GM18868 (cell line): Measurements from ENCODE around the gene FAF1.
"Not testable (repeated sequence)": the region's sequence is repeated elsewhere in the genome, so short reads cannot be mapped to it uniquely, and the experiment has no call there.

Source experiments
- ATAC-seq: cut with Tn5 transposase; IDR thresholded peaks from one replicate; pipeline ENCODE4 v1.9.1; 2021; ENCODE audit warnings: mild to moderate bottlenecking, moderate library complexity; ENCODE audit not compliant: unreplicated experiment

Gene FAF1

GRCh38 chr1:50858761-50859160 lies 101.3 kb downstream of the FAF1 start:
- no peak for ATAC-seq

- ATAC-seq = no peak
Observed at GRCh38 chr1:50857702-50858101, 102.4 kb downstream of the FAF1 start.

DNA sequence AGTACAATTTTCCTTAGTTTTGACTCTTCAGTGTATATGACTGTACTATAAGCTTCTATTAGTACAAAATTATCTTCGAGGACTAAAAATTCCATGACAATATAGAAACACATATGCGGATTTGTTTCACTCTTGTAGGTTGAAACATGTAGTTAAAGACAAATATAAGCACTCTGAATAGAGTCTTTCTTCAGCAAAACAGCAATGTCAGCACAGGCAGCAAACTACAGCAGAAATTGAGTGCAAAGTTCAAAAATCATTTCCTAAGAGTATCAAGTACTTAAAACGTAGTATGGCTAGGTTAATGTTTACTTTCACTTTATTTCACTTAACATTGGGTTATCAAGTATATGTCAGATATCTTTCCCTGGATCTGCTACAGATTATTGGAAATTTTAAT lies 106.7 kb downstream of the FAF1 start:
- no peak for ATAC-seq

DNA sequence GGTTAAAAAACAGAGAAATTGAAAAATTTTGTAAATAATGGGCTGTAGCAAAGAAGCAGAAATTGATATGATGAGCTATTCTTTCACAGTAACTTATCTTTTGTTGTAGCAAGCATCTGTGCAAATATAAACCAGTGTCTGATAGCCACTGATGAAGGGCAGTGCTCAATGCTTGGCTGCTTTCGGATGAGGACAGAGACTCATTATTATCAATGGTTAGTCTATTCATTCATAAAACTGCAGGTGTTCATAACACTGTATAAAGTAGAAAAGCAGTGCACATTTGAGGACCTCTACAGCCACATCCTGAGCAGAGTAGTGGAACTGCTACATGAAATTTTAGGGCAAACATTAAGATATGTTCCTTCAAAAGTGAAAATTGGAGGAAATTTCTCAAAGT lies 107.2 kb downstream of the FAF1 start:
- ATAC-seq = no peak

GRCh38 chr1:50851466-50851865 lies 108.6 kb downstream of the FAF1 start:
- no peak for ATAC-seq

DNA sequence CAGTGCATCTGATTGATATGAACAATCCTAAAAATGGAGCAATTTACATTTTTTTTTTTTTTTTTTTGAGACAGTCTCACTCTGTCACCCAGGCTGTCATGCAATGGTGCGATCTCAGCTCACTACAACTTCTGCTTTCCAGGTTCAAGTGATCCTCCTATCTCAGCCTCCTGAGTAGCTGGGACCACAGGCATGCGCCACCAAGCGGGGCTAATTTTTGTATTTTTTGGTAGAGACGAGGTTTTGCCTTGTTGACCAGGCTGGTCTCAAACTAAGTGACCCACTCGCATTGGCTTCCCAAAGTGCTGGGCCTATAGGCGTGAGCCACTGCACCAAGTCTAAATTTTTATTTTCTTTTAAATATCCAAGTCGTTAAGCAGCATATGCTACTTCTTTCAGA lies 109.0 kb downstream of the FAF1 start:
- no peak for ATAC-seq

- ATAC-seq = no peak
Observed at GRCh38 chr1:50847303-50847702, 112.8 kb downstream of the FAF1 start.

- ATAC-seq = no peak
Observed at GRCh38 chr1:50846224-50846839, 113.7 kb downstream of the FAF1 start.

- ATAC-seq = no peak
Observed at GRCh38 chr1:50841791-50842387, 118.2 kb downstream of the FAF1 start.

GRCh38 chr1:50836117-50836516 lies 124.0 kb downstream of the FAF1 start:
- no peak for ATAC-seq

DNA sequence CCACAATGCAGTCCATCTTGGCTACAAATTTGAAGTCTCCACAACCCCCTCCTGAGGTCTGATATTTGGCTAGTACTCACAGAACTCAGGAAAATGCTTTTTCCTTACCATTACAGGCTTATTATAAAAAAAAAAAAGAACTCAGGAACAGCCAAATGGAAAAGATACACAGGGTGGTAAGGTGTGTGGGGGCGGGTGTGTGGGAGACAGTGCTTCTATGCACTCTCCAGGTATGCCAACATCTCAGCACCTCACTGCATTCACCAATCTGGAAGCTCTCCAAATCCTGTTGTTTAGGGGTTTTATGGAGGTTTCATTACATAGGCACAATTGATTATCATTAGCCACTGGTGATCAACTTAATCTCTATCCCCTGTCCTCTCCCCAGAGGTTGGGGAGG lies 126.9 kb downstream of the FAF1 start:
- ATAC-seq = no peak

GRCh38 chr1:50832167-50832566 lies 127.9 kb downstream of the FAF1 start:
- ATAC-seq = no peak

DNA sequence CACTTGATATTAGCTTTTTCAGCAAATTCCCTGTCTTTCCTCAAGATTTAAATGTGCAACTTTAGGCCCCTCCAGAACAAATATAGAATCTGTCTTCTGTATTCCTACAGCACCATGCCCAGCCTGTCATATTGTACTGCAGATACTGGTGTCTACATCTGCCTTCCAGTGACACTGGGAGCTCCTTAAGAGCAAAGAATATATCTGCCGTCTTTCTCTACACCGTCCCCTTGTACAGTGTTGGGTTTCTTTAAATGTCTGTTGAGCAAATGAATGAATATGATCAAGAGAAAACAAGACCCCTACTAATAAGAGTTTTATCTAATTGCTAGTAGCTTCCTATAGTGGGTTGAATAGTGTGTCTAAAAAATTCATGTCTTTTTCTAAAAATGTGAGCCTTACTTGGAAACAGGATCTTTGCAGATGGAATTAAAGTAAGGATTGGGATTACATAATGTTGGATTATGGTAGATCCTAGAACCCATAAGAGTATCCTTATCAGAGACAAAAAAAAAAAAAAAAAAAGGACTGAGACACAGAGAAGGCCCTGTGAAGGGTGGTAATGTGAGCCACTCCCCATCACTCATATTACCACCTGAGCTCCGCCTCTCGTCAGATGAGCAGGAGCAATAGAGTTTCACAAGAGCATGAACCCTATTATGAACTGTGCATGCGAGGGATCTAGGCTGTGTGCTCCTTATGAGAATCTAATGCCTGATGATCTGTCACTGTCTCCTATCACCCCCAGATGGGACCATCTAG lies 128.6 kb downstream of the FAF1 start:
- no peak for ATAC-seq

- ATAC-seq = no peak
Observed at GRCh38 chr1:50830621-50831020, 129.4 kb downstream of the FAF1 start.

DNA sequence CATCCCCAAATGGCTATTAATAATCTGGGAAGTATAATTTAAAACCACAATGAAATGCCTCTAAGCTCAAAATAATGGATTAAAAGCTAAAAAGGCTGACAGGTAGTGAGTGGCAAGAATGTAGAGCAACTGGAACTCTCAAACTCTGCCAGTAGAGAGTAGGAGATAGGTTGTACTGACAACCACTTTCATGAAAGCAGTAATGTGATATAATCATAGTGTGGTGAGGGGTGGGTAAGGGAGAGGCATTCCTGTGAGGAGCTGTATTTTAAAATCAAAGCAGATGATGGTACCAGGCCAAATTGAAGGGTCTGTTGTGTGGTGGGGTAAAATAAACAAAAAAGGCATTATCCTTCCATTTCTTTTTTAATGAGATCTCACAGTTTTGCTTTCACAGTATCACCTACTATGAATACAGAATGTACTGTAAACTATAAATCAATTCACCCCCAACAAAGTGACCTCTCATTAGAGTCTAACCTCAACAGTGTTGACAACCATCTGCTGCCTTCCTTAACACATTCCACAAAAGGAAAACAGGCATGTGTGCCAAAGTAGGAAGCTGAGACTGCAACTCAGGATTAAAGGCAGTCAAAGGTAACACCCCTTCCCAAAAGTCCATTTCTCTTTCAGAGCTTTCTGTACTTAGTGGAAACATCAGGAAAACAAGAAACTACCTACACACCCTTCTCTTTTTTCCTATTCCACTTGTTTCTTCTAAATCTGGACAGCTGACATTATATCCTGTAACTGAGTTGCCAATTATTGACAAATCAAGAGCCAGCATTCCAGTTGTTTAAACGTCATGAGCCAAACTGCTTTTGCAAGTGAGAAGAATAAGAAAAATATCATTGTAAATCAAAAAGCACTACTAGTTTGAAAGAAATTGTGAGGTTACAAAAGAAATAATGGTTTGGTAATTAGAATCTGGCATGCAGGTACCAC lies 130.8 kb downstream of the FAF1 start:
- ATAC-seq = no peak

- ATAC-seq = no peak
Observed at GRCh38 chr1:50827546-50827945, 132.5 kb downstream of the FAF1 start.

DNA sequence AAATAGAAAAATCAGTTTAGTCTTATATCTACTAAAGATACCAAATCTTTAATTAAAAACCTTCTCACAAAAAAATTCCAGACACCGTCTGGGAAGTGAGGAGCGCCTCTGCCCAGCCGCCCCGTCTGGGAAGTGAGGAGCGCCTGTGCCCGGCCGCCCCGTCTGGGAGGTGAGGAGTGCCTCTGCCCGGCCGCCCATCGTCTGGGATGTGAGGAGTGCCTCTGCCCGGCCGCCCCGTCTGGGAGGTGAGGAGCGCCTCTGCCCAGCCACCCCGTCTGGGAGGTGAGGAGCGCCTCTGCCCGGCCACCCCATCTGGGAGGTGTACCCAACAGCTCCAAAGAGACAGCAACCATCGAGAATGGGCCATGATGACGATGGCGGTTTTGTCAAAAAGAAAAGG lies 133.3 kb downstream of the FAF1 start:
- ATAC-seq = not testable (repeated sequence)

DNA sequence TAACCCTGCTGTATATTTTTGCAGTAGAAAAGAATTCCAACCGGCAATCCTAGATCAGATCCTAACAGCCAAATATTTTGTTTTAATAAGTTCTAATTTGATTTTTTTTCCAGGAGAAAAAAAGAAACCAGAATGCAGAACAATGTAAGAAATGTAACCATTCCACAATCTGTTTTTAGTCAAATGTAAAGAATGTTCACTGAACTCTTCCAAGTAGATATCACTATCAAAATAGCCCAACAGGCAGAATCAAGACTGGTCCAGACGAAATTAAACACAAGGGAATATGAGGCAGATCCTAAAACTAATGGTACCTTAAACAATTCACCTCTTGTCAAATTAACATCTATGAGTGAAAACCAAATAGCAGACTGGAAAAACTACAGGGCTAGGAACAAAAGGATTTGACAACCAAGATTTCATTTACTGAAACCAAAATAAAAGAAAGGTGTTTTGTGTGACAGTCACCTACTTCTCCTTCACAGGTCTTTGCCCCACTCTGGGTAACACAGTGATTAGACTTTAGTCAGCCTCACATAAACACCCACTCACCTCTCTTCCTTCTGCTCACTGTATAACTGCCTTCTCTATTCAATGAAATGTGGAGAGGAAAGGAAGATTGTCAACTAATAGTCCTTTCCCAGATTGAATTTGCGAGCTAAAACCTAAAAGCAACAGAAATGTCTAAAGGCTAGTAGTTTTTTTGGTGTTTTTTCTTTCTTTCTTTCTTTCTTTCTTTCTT lies 137.9 kb downstream of the FAF1 start:
- ATAC-seq = no peak

- ATAC-seq = no peak
Observed at GRCh38 chr1:50820545-50820944, 139.5 kb downstream of the FAF1 start.

- ATAC-seq = no peak
Observed at GRCh38 chr1:50812346-50812745, 147.7 kb downstream of the FAF1 start.

- ATAC-seq = no peak
Observed at GRCh38 chr1:50808296-50808695, 151.8 kb downstream of the FAF1 start.
